Measurements from ENCODE around the gene CTNND2.

DNA sequence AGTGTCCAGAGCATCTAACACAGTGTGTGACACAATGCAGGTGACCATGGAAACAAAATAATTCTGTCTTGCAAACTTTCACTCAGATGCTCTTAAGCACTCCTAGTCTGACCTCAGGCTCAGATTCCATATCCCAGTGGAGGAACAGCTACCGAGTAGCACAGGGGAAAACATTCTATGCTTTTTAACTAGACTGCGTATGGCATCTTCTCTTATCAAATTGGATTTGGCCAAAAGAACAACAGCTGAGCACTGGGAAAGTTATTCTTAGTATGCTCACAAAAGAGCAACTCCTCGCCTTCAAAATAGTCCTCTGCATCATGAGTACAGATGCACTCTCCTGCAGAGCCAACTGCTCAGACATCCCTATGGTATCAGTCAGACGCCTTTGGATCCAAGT is 615.0 kb downstream of the CTNND2 start:
- TF ChIP-seq, protein P1, sequence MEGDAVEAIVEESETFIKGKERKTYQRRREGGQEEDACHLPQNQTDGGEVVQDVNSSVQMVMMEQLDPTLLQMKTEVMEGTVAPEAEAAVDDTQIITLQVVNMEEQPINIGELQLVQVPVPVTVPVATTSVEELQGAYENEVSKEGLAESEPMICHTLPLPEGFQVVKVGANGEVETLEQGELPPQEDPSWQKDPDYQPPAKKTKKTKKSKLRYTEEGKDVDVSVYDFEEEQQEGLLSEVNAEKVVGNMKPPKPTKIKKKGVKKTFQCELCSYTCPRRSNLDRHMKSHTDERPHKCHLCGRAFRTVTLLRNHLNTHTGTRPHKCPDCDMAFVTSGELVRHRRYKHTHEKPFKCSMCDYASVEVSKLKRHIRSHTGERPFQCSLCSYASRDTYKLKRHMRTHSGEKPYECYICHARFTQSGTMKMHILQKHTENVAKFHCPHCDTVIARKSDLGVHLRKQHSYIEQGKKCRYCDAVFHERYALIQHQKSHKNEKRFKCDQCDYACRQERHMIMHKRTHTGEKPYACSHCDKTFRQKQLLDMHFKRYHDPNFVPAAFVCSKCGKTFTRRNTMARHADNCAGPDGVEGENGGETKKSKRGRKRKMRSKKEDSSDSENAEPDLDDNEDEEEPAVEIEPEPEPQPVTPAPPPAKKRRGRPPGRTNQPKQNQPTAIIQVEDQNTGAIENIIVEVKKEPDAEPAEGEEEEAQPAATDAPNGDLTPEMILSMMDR (IDR thresholded peaks at IDR 0.05) = no peak
- TF ChIP-seq POLR2A (IDR thresholded peaks at IDR 0.05) = no peak

Measured in Peyer's patch (tissue), 4 donors.